H1 (cell line): Measurements from ENCODE around the gene PTN. TPM values are rescaled to one million over a fixed set of nuclear protein-coding genes. Genes with fewer than 3 reads are reported as not detected.

Experiments used
- CTCF ChIA-PET: fragments of 300-600 bp; sonication (Branson Sonifier 250); formaldehyde crosslinking; loops from one replicate; lab custom pipeline; 2021; ENCODE audit not compliant: partially characterized antibody; lab: Charles Lee
- POLR2A ChIA-PET: fragments of 300-600 bp; sonication (Branson Sonifier 250); formaldehyde crosslinking; loops from one replicate; lab custom pipeline; 2021; ENCODE audit warnings: inconsistent platforms; ENCODE audit not compliant: partially characterized antibody; lab: Charles Lee
- DNase-seq, 2 experiments: peaks; one replicate each; pipeline versions ENCODE4 v3.0.0 to v3.0.0-alpha.2; 2010 to 2022; ENCODE audit warnings: low spot score in 2 of 2, low read depth in 1 of 2, mixed read lengths in 1 of 2
- FAIRE-seq: peaks from 2 replicates; lab custom pipeline; 2011; peaks lifted over from hg19 to GRCh38; lab: Jason Lieb, UNC
- H2AFZ ChIP-seq: 2 replicates; pipeline ENCODE4 v1.8.1; 2012; ENCODE audit warnings: low read length, inconsistent platforms
- H2AK5ac ChIP-seq: 2 replicates; pipeline ENCODE4 v1.6.1; 2013; ENCODE audit warnings: low read depth, low read length
- H2BK120ac ChIP-seq: replicated peaks from 2 replicates; pipeline ENCODE3; 2013; ENCODE audit warnings: low read depth, low read length, inconsistent platforms
- H2BK12ac ChIP-seq: 2 replicates; pipeline ENCODE4 v1.6.1; 2013; ENCODE audit warnings: low read depth, low read length
- H2BK15ac ChIP-seq: 2 replicates; pipeline ENCODE4 v1.6.1; 2013; ENCODE audit warnings: low read length
- H2BK20ac ChIP-seq: 2 replicates; pipeline ENCODE4 v1.6.1; 2013; ENCODE audit warnings: low read length
- H2BK5ac ChIP-seq: 2 replicates; pipeline ENCODE4 v1.6.1; 2013; ENCODE audit warnings: low read depth, low read length
- H3K14ac ChIP-seq: 2 replicates; pipeline ENCODE4 v1.6.1; 2013; ENCODE audit warnings: inconsistent platforms; ENCODE audit not compliant: insufficient read length
- H3K18ac ChIP-seq: 2 replicates; pipeline ENCODE4 v1.6.1; 2013; ENCODE audit warnings: low read length; ENCODE audit errors: extremely low read depth
- H3K23ac ChIP-seq: 2 replicates; pipeline ENCODE4 v1.6.1; 2013; ENCODE audit warnings: inconsistent platforms; ENCODE audit not compliant: insufficient read length
- H3K23me2 ChIP-seq: 2 replicates; pipeline ENCODE4 v1.6.1; 2013; ENCODE audit warnings: low read depth, low read length
- H3K27ac ChIP-seq: 2 replicates; pipeline ENCODE4 v1.6.1; 2011; ENCODE audit warnings: low read depth, low read length, inconsistent platforms
- H3K27me3 ChIP-seq, 4 experiments: replicated peaks in 1 of 4; 1 replicate in 1 of 4; 2 replicates in 3 of 4; pipeline versions ENCODE4 v1.6.1 to v1.8.1; 2011 to 2013; ENCODE audit warnings: low read length in 3 of 4, mild to moderate bottlenecking in 3 of 4, inconsistent platforms in 2 of 4, mixed read lengths in 2 of 4, moderate library complexity in 1 of 4; ENCODE audit not compliant: control insufficient read depth in 3 of 4, insufficient read depth in 3 of 4; ENCODE audit errors: extremely low read depth in 1 of 4
- H3K36me3 ChIP-seq, 4 experiments: 2 replicates each; pipeline versions ENCODE4 v1.6.1 to v1.8.1; 2011 to 2013; ENCODE audit warnings: mild to moderate bottlenecking in 4 of 4, low read length in 3 of 4, moderate library complexity in 2 of 4, control low read depth in 1 of 4, inconsistent platforms in 1 of 4; ENCODE audit not compliant: insufficient read depth in 4 of 4, control insufficient read depth in 2 of 4
- H3K4ac ChIP-seq: replicated peaks from 2 replicates; pipeline ENCODE3; 2013; ENCODE audit warnings: low read length, low read depth, mixed read lengths, inconsistent platforms; ENCODE audit not compliant: insufficient read length
- H3K4me1 ChIP-seq, 4 experiments: replicated peaks in 1 of 4; 1 replicate in 1 of 4; 2 replicates in 3 of 4; pipeline versions ENCODE4 v1.6.1 to v1.8.1; 2011 to 2013; ENCODE audit warnings: low read length in 3 of 4, inconsistent platforms in 2 of 4, mixed read lengths in 1 of 4; ENCODE audit not compliant: insufficient read depth in 4 of 4, control insufficient read depth in 3 of 4
- H3K4me2 ChIP-seq, 2 experiments: 2 replicates each; pipeline versions ENCODE4 v1.6.1 to v1.8.1; 2011 to 2013; ENCODE audit warnings: low read depth in 2 of 2, low read length in 2 of 2, control low read depth in 1 of 2, inconsistent platforms in 1 of 2, mild to moderate bottlenecking in 1 of 2; ENCODE audit not compliant: insufficient read depth in 1 of 2
- H3K4me3 ChIP-seq, 4 experiments: fragments of 200-600, 300-600 bp in 1 of 4; sonication (generic), shearing (Covaris generic), sonication (Bioruptor Twin) in 1 of 4; 2 replicates each; pipeline versions ENCODE4 v1.5.1 to v1.8.1; 2011 to 2016; ENCODE audit warnings: low read length in 4 of 4, low read depth in 3 of 4, control low read depth in 2 of 4, inconsistent platforms in 2 of 4, mild to moderate bottlenecking in 2 of 4, mixed read lengths in 1 of 4, moderate library complexity in 1 of 4; ENCODE audit not compliant: insufficient read depth in 2 of 4; ENCODE audit errors: extremely low read depth in 1 of 4
- H3K56ac ChIP-seq: replicated peaks from 2 replicates; pipeline ENCODE3; 2013; ENCODE audit warnings: low read depth, mild to moderate bottlenecking, mixed read lengths, low read length, inconsistent platforms; ENCODE audit not compliant: insufficient read length
- H3K79me1 ChIP-seq: 2 replicates; pipeline ENCODE4 v1.6.1; 2013; ENCODE audit warnings: low read depth, low read length, control low read depth
- H3K79me2 ChIP-seq, 2 experiments: 2 replicates each; pipeline versions ENCODE4 v1.6.1 to v1.8.1; 2012 to 2013; ENCODE audit warnings: low read length in 2 of 2, mild to moderate bottlenecking in 2 of 2, inconsistent platforms in 1 of 2; ENCODE audit not compliant: insufficient read depth in 2 of 2, control insufficient read depth in 1 of 2
- H3K9ac ChIP-seq, 4 experiments: replicated peaks in 1 of 4; 1 replicate in 1 of 4; 2 replicates in 3 of 4; pipeline versions ENCODE4 v1.6.1 to v1.8.1; 2011 to 2013; ENCODE audit warnings: low read depth in 3 of 4, low read length in 3 of 4, control low read depth in 2 of 4, mild to moderate bottlenecking in 2 of 4, moderate library complexity in 2 of 4, inconsistent platforms in 1 of 4; ENCODE audit errors: extremely low read depth in 1 of 4
- H3K9me3 ChIP-seq, 2 experiments: 2 replicates each; pipeline versions ENCODE4 v1.6.1 to v1.8.1; 2012 to 2013; ENCODE audit warnings: mild to moderate bottlenecking in 2 of 2, moderate library complexity in 2 of 2, control low read depth in 1 of 2, inconsistent platforms in 1 of 2, low read depth in 1 of 2, low read length in 1 of 2, mixed read lengths in 1 of 2; ENCODE audit not compliant: insufficient read depth in 2 of 2
- H4K20me1 ChIP-seq, 2 experiments: replicated peaks in 1 of 2; 2 replicates each; pipeline versions ENCODE3 to v1.8.1; 2011 to 2013; ENCODE audit warnings: inconsistent platforms in 2 of 2, low read length in 2 of 2, mild to moderate bottlenecking in 1 of 2; ENCODE audit not compliant: insufficient read depth in 2 of 2, control insufficient read depth in 1 of 2
- H4K5ac ChIP-seq: 2 replicates; pipeline ENCODE4 v1.6.1; 2013; ENCODE audit warnings: low read length, low read depth, mixed read lengths, inconsistent platforms; ENCODE audit not compliant: insufficient read length
- H4K8ac ChIP-seq: 2 replicates; pipeline ENCODE4 v1.8.0; 2013; ENCODE audit warnings: mild to moderate bottlenecking, moderate library complexity, low read length, inconsistent platforms; ENCODE audit not compliant: insufficient read depth; ENCODE audit errors: extremely low read depth
- H4K91ac ChIP-seq: replicated peaks from 2 replicates; pipeline ENCODE3; 2013; ENCODE audit warnings: low read length, mixed read lengths, inconsistent platforms; ENCODE audit not compliant: insufficient read length
- MAFK ChIP-seq: IDR thresholded peaks from 2 replicates; pipeline ENCODE4 v1.6.1; 2012; ENCODE audit warnings: low read depth, mild to moderate bottlenecking, improper control_type of control experiment, low read length
- NANOG ChIP-seq: IDR thresholded peaks from 2 replicates; pipeline ENCODE4 v1.6.1; 2011; ENCODE audit warnings: low read length, low read depth, mild to moderate bottlenecking, inconsistent platforms; ENCODE audit not compliant: insufficient read depth, poor library complexity, severe bottlenecking
- WGBS, 2 experiments: shearing (Covaris generic) in 1 of 2; methylation state at CpG; one replicate each; pipeline versions ENCODE4 v1.1.6 to v1.1.7; 2013 to 2015; ENCODE audit warnings: low lambda C conversion rate in 2 of 2, mixed read lengths in 2 of 2, inconsistent platforms in 1 of 2, low coverage in 1 of 2, missing lambda C conversion rate in 1 of 2; ENCODE audit not compliant: insufficient replicate concordance in 2 of 2, insufficient coverage in 1 of 2, insufficient read length in 1 of 2; ENCODE audit errors: extremely low coverage in 1 of 2, missing lambda C conversion rate in 1 of 2; 5-methylcytosine and 5-hydroxymethylcytosine counted together
- polyA plus RNA-seq, 7 experiments: library from polyadenylated mRNA; depleted of rRNA in 3 of 7; stranded (reverse) in 5 of 7; unstranded in 2 of 7; fragments of >200 nt in 5 of 7; fragments of 200-250 nt in 2 of 7; gene quantifications; 1 replicate in 5 of 7; 2 replicates in 1 of 7; 4 replicates in 1 of 7; pipeline versions ENCODE4 v1.2.1 to v1.2.3, GENCODE V29; 2011 to 2013; ENCODE audit warnings: missing spikeins in 2 of 7, mixed read lengths in 2 of 7
- total RNA-seq: library from RNA; stranded (reverse); fragmentation: NEBNext Ultra II Directional; extraction: Animal tissue kit (Norgen Biotek cat#: 25700); gene quantifications from 2 replicates; pipeline ENCODE4 v1.2.1, GENCODE V29; 2021

PTN gene
- total and polyA plus RNA-seq, 2 of the 8 experiments (the other 6 are each of a cell fraction or from before 2014, with no cell fraction given), result 23.1 to 27.8 TPM

GRCh38 chr7:137231167-137231566, 112.4 kb downstream of the PTN start:
- H3K9ac ChIP-seq, result no peak overlapping the region
- no peak overlapping the region for H3K56ac ChIP-seq
- H3K27me3 ChIP-seq, result no peaks in the 10 kb centered on the region; a peak in 1 of 7 replicates
- H2AK5ac ChIP-seq, result no peak overlapping the region
- FAIRE-seq (no peak), DNase-seq (no peak)
- no peak overlapping the region for H2BK120ac ChIP-seq
- H2BK12ac ChIP-seq, result no peak overlapping the region
- H3K79me2 ChIP-seq, result no peaks in the 10 kb centered on the region
- H3K4me1 ChIP-seq, result no peaks in the 10 kb centered on the region
- no peak overlapping the region for H2AFZ ChIP-seq
- H3K23me2 ChIP-seq, result no peaks in the 10 kb centered on the region
- no peak overlapping the region for H4K8ac ChIP-seq
- CTCF ChIA-PET, result no interaction called here
- H4K91ac ChIP-seq, result no peak overlapping the region
- H3K9me3 ChIP-seq, result no peaks in the 10 kb centered on the region
- H2BK20ac ChIP-seq, result no peak overlapping the region
- no peak overlapping the region for H4K5ac ChIP-seq
- no peak overlapping the region for H3K27ac ChIP-seq
- H3K36me3 ChIP-seq, result no peaks in the 10 kb centered on the region
- no peak overlapping the region for H3K4me3 ChIP-seq
- H3K79me1 ChIP-seq, result no peaks in the 10 kb centered on the region
- H2BK5ac ChIP-seq, result no peak overlapping the region
- H3K14ac ChIP-seq, result no peak overlapping the region
- 87% methylated on average over 2 of the region's 2 CpGs; no CpG with 5 or more reads in 1 of the 2 experiments for WGBS, 2 experiments
- H3K4ac ChIP-seq, result no peak overlapping the region
- no peak for TF ChIP-seq NANOG
- TF ChIP-seq MAFK, result peak; percentile 41; the same call in 1 of the 2 replicates
- POLR2A ChIA-PET, result no interaction called here
- no peak overlapping the region for H3K18ac ChIP-seq
- no peak overlapping the region for H3K4me2 ChIP-seq
- H3K23ac ChIP-seq, result no peak overlapping the region
- no peak overlapping the region for H2BK15ac ChIP-seq
- H4K20me1 ChIP-seq, result no peaks in the 10 kb centered on the region
